NCI-H82 treated with DMSO at 0.1 percent for 48 hours (cell line): ENCODE data around the gene XPR1.

Experiments used
- DNase-seq: peaks from one replicate; lab custom pipeline; 2025; ENCODE audit not compliant: unreplicated experiment; lab: John Stamatoyannopoulos, UW

Gene XPR1

DNA sequence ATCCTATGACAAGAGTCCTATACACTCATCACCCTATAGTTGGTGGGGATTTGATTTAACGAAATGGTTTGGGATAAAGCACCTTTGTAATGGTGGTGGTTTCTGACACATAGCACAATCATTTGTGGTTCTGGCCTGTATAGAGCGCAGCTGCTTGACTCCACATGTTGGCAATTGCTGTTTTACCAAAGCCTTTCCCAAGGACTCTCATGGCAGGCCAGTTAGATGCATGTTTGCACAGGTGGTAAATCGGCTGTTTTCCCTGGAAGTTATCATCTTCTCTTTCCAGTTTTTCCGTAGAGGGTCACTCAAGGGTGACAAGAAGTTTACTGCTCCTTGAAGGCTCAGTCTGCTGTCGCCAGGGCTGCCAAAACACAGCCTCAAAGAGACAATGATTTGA lies 17.1 kb upstream of the XPR1 start:
- DNase-seq, result no peak

DNA sequence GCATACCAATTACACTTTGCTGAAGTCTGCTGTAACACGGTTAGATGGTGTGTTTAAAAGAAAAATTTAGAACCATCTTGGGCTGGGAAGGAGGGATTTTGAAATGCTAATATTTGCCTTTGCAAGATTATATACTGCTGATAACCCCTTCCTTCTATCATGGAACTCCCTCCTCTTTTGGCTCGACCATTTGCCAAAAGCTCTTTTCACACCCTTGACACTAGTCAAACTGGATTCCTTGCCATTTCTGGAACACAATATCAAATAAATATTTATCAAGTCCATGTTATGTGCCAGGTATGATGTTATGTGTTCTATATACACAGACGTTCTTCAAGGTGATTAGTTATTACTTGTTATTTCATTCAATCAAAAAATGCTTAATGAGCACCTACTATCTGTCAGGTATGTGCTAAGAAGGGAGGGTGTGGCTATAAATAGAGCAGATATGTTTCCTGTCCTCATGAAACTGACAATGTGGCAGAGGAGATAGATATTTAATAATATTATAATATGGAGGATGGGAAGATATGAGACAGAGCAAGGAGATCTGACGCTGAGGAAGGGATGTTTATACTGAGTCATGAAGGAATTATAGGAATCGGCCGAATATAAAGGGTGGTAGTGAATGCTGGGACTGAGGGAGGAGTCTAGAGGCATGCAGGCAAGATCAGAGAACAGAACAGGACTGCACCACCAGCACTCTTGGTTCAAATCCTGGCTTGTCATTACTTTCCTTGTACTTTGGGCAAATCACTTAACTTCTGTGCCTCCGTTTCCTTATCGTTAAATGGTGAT lies 16.1 kb upstream of the XPR1 start:
- no peak for DNase-seq

DNA sequence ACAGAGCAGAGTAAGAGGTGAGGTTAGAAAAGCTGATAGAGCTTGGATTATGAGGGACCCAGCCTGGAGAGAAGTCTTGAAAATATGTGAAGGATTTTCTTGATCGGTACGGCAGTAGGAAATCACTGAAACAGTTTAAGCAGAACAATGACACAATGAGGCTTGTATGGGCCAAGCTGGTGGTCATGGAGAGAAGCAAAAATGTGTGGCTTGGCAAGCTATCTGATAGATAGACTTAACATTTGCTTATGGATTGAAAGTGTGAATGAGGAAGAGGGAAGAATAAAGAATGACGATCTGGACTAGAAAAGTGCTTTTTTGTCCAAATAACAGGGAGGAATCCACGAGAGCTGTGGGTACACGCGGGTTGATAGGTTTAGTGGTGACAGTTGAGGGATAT lies 15.4 kb upstream of the XPR1 start:
- no peak for DNase-seq

DNA sequence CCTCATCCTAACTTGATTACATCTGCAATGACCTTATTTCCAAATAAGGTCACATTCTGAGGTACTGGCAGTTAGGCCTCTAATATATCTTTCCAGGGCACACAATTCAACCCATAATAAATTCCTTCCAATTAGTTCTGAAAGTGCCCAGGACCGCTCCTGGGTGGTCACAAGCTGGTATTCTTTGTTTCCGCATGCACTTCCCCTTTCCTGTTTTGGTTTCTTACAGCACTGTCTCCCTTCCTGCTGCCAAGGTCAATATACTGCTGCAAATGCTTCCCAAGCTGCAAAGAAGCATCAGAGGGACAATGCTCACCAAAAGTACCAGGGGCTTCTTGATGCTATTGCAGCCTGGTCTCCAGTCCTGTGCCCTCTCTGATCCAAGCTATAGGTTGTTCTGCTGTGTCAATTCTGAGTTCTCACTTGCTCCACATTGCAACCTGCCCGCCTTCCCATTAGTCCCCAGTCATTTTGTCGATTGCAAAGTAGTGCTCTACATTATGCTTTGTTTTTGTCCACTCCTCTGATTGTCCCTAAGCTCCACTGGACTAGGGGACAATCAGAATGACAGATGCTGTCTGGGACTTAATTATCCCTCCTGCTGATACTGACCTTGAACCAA lies 13.9 kb upstream of the XPR1 start:
- DNase-seq, result no peak

DNA sequence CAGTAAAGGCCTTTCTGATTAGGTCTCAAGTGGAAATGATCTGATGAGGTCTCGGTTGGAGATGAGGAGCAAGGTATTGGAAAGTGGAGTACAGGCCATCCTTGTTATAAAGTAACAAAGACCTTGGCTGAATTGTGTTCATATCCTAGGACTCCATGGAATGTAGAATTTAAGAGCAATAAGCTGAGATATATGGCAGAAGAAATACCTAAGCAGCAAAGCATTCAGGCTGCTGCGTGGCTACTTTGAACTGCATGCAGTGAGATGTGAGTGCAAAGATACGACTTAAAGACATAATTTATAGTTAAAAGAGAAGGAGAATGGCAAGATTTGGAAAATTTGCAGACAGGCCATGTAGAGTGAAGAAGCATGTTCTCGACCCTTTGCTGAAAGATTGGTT lies 11.2 kb upstream of the XPR1 start:
- DNase-seq, result no peak

DNA sequence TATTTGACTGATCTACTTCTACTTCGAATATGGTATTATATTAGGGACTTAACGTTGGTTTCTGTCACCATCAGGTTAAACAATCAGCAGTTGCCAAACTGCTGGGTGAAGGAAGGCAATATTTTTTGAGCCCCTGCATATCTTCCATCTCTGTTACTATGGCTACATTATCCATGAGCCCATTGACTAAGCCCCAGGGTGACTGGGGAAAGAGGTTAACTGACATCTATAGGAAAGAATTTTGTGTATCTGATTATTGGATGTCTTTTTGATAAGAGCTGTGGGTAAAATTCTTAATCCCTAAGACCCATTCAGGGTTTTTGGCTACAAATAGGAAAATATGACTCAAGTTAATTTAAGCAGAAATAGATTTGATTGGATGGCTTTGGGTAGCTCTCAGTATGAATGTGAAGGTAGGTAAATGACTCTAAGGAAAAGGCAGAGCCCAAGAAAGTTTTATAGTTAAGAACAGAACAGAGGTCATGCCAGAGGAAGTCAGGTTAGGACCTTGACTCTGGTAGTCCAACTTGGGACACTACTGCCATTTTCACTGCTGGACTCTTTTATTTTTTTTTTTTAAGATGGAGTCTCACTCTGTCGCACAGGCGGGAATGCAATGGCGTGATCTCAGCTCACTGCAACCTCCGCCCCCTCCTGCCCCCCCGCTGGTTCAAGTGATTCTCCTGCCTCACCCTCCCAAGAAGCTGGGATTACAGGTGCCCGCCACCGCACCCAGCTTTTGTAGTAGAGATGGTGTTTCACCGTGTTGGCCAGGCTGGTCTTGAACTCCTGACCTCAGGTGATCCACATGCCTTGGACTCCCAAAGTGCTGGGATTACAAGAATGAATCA lies 8.9 kb upstream of the XPR1 start:
- no peak for DNase-seq

DNA sequence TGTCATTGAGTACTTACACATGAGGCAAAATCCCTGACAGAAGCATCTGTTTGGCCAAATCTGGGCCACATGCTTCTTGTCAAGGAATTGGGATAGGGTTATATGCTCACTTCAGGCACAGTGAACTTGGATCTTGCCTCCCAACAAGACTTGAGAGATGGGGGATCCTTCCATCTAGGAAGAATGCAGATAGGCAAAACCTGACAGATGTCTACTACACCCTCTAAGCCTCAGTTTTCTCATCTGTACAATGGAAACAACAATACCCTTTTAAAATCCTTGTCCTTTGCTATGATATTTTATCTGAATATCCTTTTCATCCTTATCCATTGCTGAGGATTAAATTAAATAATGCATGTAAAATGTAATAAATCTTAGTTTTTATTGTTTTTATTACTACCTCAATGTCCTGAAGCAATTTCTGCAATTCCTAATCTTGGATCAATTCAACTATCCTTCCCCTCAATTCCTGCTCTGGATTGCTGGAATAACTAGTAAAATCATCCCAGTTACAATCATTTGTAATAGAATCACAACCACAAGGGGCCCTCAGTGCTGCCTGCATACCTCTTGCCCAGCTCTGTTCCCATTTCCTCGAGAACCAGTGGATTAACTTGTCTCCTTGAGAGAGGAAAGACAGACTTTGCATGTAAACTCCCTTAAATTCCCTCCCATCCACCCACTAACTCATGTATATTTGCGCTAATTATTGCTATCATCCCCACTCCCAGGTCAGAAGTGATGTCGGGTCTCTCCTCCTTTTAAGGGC lies 8.1 kb upstream of the XPR1 start:
- DNase-seq, result no peak

DNA sequence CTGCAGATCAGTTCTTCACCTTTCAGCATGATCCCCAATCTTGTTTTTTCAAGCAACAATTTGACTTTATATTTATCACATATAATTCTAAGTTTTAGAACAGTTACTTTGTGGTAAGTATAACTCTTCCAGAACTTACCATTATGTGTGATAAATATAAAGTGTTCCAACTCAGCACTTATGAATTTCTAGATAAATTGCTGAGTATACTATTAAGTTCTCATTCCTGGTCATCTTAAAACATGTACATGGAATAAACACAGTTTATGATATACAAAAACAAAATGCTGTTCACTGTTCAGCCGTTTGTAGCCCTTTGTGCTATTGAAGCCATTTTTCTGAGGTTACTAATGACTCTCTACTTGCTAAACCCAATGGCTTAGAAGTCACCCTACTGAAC lies 5.1 kb upstream of the XPR1 start:
- no peak for DNase-seq

DNA sequence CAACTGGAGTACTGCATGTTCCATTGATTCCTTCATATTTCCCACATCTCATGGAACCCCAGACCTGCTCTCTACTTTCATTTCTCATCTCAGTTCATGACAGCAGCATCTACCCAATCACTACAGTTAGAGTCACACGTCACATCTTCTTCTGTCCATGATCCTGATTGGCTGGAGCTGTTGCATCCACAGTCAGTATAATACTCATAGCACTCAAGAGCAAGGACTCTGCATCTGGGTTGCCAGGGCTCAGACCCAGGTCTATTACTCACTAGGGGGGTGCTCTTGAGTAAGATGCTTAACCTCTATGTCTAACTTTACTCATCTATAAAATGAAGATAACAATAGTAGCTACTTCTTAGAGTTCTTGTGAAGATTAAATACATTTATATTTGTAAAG lies 4.4 kb upstream of the XPR1 start:
- DNase-seq, result no peak

DNA sequence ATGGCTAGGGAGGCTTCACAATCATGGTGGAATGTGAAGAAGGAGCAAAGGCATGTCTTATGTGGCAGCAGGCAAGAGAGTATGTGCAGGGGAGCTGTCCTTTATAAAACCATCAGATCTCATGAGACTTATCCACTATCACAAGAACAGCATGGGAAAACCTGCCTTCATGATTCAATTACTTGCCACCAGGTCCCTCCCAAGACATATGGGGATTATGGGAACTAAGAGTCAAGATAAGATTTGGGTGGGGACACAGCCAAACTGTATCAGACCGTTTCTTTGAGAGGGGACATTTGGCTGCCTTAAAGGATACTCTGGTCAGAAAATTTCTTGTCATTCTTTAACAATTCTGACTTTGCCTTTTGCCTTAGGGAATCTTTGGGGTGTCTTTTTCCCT lies 3.2 kb upstream of the XPR1 start:
- DNase-seq, result no peak

DNA sequence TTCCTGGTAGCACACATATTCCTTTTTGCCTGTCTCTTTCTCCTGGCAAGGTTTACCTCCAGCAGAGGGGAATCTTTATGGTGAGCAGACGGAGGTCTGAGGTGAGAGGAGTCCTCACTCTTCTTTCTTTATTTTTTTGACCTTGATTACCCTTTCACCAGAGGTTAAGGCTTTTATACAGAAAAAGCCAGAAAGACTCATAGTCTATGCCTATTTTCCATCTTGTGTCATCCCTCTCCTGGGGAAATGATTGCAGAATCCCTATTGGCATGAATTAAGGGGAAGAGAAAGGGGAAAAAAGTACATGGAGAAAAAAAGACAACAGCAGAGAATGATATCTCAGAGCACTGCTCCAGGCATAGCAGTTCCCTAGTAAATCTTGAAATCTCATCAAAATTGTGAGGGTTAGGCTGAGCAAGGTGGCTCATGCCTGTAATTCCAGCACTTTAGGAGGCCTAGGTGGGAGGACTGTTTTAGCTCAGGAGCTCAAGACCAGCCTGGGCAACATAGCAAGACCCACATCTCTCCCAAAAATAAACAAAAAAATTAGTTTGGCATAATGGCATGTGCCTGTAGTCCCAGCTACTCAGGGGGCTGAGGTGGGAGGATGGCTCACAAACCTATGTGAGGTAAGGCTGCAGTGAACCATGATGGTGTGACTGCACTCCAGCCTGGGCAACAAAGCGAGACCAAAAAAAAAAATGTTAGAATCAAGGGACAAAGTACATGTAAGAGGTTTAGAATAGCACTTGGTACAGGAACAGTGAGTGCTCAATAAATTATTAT lies 1.2 kb upstream of the XPR1 start:
- DNase-seq, result no peak

DNA sequence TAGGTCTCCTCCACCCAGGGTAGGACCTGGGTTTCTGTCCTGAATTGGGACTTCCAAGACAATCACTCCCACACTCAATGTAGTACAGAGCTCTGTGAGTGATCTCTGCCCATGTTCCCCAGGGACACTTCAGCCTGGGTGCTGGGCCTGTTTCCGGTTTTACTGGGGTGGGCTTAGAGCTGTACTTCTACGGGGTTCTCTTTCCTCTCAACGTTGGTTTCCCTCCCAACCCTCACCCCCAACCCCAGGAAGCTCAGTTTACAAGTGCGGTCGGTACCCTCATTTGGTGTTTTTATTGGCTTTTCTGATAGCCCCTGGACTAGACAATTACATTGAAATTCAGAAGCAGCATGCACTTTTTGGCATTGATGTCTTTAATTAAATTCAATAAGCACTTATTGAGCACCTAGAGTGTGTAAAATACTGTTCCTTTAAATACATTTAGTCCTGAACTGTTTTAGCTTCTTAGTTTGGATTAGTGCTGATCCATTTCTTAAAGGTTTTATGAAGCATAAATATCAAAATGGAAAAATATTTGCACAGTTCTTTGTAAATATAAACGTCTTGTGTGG lies 542 bp upstream of the XPR1 start:
- DNase-seq, result no peak

DNA sequence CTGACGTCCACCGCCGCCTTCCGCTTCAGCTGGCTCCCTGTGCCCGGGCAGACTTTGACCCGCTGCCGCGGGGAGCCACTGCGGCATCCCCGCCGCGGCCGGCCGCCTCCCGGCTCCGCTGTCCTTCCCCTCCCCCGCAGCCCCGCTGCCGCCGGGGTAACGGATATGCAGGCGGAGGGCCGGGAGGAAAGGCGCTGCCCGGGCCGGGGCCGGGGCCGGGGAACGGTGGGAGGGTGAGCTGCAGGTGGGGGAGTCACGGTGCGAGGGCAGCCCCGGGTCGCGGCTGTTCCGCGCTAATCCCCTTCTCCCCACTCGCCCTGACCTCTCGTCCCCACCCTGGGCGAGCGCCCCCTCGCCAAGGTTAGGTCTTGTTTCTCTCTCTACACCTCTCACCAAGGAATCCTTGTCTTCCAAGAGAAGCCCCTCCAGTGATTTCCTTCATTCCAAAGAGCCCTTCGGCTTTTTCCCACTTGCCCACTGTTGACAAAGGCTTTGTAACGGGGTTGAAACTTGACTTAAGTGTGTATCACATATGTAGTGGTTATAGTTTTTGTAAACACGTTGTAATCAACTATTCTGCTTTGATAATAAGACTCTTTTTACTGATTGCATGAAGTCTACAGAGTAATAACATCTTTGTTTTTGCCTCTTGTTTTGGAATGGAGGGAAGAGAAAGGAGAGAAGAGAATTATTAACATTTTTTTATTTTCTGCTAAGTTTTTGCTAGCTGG lies 669 bp downstream of the XPR1 start:
- DNase-seq, result peak; percentile 61

DNA sequence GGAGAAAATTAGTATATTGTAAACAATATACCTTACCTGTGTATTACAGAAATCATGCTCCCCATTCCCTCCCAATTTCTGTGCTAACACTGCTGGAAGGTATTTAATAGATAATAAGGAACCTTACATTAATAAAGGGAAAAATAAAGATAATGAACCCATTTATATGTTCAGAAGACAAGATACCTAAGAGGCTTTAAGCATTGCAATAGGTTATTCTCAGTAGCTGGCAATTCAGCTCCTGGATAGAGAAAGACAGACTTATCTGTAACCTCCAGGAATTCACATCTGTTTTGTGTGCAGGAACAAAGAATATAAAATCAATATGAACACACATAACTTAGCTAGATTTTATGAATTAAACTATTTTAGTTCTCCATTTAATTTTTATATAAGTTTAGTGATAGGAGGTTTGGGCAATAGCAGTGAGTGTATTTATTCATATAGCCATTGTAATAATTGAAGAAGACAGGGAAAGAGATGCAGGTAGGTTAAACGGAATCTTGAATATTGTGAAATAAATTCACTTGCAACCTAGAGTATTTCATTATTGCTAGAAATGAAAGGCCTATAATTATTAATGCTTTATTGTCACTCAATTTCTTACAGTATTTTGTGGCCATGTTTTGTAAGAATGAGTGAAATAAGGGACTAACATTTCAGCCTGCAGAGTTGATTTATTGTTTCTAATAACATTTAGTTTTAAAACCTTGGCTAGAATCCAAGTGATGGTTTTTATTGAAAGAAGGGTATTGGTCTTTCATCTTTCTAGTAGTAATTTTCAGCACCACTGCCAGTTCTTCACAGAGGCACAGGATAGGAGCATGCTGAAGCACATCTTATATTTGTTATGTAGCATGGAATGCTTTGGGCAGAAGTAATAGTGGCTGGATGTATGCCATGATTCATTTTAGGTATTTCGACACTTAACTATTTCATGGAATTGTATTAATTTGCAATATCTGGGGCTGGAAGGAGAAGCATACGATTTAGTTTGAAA lies 1.5 kb downstream of the XPR1 start:
- no peak for DNase-seq

DNA sequence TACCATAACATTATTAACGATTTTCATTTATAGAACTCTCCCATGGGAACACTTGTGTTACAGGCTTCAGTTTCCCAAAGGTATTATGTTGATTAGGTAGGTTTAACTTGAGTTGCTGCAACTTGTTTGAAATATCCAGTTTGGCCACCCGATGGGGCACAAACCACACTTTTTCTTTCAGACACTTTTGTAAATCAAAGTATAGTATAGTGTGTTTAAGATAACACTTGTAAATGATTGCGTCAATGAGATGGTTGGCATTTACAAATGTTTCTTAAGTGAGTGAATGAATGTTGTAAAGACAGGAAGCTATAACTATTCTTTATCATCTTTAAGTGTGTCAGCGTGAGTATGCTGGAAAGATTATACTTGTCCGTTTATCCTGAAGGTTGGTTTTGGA lies 4.3 kb downstream of the XPR1 start:
- no peak for DNase-seq

DNA sequence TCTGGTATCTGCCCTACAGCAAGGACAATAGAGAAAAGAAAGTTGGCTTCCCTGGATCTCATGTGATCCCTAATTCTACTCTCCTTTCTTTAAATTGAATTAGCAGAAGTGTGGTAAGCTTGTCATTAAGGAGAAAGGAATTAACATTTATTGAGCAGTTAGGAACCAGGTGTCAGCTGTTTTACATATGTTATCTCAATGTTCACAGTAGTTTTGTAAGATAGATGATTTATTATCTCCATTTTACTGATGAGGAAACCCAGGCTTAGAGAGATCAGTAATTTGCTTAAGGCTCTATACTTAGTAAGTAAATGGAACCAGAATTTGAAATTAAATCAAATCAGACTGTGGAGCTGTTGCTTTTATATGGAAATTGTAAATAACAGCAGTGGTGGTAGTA lies 8.0 kb downstream of the XPR1 start:
- DNase-seq, result peak; percentile 67

DNA sequence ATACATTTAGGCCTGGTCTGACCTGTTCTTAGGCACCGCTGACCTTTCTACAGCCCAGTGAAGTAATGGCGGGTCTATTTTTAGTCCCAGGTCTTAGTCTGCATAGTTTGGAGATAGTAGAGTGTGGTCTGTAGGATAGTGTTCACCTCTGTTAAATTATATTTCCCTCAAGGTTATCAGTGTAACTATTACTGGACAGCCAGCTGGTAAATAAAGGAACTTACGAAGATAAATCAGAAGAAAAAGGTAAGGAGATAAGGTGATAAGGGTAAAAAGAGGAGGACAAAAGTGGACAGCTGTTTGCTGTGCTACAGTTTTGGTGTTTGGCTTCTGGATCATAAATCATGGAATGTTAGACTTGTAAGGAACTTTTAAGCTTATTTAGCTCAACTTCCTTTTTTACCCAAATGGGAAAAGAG lies 8.7 kb downstream of the XPR1 start:
- DNase-seq, result no peak

DNA sequence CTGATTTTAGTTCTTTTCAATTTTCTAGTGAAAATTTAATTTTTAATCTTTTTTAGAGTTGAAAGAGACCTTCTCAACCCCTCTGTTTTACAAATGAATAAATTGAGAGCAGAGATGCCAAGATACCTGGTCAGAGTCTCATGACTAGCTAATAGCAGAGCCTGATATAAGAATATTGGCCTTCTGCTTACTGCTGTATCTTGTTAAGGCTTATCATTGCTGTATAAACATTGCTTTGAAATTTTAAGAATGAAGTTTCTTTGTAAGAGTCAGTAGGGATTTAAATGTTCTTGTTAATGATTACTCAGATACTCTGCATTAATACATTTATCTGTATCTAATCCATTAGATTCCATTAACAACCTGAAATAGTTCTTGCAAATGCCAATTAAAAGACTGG lies 9.8 kb downstream of the XPR1 start:
- no peak for DNase-seq
